AG20443 (cell line): Measurements from ENCODE around the gene OLFM2.
"Not testable (repeated sequence)": the region's sequence is repeated elsewhere in the genome, so short reads cannot be mapped to it uniquely, and the experiment has no call there.

ENCODE experiments used
- DNase-seq: peaks from one replicate; pipeline ENCODE4 v3.0.0; 2012; ENCODE audit warnings: low spot score, mixed read lengths

OLFM2 gene

DNA sequence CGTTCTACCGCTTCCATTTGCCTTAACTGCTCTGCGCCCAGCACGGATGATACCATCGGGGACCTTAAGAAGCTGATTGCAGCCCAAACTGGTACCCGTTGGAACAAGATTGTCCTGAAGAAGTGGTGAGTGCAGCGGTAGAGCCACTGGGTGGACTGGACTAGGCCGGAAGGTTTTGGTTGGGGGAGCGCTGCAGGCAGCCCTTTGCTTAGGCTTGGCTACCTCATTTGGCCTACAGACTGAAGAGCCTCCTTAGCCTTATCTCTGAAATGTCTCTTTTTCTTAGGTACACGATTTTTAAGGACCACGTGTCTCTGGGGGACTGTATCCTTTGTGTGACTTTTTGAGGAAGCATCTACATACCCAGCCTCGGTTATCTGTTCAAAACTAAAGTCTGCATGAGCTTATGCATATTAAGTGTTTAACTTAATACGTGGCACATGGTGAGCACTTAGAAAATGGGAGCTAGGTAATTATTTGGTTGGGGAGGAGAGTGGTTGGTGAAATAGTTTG, 107.7 kb downstream of the OLFM2 start:
- no peak for DNase-seq

DNA sequence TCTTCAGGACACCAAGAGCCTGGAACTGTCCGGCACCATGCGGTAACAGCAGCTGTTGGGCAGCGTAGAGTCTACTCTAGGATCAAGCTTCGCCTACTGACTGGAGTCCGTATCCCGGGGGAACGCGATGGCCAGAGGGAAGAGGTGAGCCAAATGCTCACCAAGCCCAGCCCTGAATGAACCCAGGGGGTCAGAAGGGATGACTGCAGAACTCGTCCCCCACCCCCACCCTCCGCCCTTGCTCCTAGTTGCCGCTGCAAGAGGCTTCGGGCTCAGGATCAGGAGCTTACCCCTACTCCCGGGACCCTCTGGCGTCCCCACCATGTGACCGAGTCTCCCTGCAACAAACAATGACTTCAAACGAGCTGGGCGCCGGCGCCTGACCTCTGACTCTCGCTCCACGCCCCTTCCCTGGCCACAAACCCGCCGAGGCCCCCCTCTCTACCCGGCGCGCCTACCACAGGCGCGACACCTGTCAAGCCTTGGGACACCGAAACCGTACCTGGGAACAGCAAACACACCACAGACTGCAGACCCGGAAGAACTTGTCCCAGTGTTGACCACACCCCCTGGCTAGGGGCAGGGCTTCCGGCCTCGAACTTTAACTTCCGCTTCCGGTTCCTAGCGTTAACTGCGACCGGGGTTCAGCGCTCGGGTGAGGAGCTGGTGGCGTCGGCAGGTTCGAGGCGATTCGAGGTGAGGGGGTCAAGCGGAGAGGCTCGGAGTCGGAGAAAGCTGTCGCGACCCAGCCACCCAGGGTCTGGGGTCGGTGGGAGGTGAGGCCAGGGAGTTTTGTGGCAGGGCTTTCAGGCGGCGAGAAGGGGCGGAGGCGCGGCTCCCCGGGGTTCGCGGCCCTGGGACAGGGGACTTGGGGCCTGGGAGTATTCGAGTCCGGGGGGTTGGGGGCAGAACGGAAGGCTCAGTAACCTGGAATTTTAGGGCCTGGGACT, 108.8 kb downstream of the OLFM2 start, which contains the start of gene UBL5:
TSS of gene UBL5 (plus strand) at position 630 of the 950 bp plus-strand sequence. CDS start 420 bp downstream, outside the sequence.
- DNase-seq, result peak; percentile 92

DNA sequence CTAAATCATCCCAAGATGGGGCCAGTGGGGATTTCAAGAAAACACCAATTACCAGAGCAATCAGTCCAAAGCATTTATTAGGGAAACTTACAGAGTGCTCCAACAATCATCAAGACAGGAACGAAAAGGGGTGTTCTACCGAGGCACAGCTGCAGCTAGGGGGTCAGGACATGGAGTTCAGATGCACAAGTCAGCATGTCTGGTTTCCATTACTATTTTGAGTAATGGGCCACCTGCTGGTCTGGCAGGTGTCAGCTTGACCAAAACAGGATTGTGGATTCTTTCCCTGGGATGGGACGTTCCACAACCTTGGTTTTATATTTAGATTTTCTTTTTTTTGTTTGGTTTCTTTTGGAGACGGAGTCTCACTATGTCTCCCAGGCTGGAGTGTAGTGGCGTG, 112.5 kb downstream of the OLFM2 start:
- no peak for DNase-seq

DNA sequence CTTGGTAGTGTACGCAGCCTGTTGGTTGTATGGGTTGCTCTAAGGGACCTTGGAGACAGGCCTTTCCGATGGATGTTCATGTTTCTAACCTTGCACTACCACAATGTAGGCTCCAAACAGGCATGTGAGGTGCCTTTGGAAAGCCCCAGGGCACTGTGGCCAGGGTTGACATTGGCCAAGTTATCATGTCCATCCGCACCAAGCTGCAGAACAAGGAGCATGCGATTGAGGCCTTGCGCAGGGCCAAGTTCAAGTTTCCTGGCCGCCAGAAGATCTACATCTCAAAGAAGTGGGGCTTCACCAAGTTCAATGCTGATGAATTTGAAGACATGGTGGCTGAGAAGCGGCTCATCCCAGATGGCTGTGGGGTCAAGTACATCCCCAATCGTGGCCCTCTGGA, 116.3 kb downstream of the OLFM2 start:
- not testable (repeated sequence) for DNase-seq

DNA sequence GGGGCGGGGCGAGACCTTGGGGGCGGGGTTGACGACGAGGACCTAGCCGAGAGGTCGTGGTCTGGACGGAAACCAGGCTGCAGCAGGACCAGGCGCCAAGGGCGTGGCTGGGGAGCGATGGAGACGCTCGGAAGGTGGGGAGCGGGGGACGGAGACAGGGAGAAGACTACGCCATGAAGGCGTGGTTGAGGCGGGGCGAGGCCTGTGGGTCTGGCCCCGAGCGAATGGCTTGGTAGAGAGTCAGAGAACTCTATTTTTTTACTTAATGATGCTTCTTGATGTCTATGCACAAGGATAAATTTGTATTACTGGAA, 116.8 kb downstream of the OLFM2 start:
- DNase-seq, result no peak

DNA sequence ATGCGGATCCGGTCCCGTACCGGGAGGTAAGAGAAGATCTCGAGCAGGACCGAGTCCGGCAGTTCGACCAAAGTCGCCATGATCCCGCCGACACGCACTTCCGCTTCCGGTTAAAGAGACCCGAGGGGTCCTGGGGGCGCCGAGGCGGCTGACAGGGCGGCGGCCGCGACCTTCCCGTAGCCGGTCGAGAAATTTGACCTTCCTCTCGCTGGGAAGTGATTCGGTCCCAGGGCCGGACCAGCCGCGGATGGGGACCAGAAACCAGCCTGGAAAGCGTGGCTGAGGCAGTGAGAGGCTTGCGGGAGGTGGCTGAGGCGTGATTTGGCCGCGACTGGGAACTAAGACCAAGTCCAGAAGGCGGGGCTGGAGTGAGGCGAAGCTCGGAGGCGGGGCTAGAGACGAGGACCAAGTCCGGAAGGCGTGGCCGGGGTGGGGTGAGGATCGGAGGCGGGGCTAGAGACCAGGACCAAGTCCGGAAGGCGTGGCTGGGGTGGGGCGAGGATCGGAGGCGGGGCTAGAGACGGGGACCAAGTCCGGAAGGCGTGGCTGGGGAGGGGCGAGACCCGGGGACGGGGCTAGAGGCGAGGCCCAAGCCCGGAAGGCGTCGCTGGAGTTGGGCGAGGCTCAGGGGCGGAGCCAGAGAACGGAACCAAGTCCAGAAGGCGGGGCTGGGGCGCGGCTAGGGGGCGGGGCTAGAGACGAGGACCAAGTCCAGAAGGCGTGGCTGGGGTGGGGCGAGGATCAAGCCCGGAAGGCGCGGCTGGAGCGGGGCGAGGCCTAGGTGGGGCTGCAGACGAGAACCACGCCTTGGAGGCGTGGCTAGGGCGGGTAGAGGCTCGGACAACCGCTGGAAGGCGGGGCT, 117.3 kb downstream of the OLFM2 start, which contains the start of gene FBXL12:
TSS of gene FBXL12 (minus strand) at position 346 of the 862 bp plus-strand sequence. CDS start at position 80, 266 bp downstream.
- DNase-seq, result peak; percentile 96

DNA sequence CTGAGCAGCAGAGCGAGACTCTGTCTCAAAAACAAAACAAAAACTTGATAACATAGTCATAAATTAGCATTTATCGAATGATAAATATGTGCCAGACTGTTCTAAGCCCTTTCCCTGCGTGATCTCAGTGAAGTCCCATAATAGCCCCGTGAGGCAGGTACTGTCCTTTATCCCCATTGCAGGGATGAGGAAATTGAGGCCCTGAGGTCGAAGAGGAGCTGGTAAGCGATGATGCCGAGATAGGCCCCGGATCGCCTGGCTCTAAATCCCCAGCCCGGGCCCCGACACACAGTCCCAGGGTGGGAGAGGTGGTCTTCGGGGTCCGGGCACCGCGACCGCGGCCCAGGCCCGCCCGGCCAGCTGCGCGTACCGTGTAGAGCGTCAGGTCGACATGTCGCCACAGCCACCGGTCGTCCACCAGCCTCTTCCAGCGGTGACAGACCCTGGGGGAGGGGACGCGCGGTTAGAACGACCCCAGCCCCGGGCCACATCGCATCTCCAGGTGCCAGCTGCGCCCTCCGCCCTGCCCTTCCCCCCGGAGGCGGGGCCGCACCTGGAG, 118.1 kb downstream of the OLFM2 start:
- no peak for DNase-seq

DNA sequence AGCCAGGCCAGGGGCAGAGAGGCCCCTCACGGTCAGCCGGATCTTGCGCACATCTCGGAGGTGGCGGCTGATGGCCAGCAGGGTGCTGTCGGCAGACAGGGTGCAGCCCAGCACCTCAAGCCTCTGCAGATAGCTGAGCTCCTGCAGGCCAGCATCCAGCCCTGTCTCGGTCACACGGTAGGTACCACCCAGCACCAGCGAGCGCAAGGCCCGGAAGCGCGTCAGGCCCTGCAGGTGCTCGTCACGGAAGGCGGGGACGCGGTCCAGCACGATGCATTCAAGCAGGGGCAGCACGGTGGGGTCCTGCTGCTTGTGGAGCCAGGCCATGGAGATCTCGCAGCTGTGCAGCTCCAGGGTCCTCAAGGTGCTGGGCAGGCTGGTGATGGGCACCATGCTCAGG, 125.2 kb downstream of the OLFM2 start:
- no peak for DNase-seq

DNA sequence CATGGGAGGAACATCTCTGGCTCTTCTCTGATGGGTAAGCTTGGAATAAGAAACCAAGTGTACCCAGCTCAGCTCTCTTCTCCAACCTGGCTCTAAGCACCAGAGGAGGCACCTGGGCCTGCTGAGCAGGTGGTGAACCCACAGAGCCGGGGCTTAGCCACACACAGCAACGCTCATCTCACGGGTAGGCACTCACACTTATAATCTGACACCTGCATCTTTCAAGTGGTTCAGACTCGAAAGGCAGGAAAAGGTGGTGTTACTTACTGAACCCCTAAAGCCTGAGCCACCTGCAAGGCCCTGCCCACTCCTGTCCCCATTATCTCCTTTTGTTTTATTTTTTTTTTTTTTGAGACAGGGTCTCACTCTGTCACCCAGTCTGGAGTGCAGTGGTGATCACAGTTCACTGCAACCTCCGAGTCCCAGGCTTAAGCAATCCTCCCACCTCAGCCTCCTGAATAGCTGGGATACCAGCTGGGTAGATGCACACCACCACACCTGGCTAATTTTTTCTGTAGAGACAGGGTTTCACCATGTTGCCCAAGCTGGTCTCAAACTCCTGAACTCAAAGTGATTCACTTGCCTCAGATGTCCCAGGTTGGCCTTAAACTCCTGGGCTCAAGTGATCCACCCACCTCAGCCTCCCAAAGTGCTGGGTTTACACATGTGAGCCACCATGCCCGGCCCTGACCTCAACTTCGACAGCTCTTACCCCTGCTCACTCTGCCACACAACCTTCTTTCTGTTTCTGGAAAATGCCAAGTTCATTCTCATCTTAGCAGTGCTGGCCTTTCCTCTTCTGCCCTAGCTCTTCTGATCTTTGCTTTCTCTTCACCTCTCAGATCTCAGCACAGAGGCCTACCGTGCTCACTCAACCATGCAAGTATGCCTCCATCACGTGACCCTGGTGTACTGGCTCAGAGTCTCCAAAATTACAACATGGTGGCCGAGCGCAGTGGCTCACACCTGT, 127.2 kb downstream of the OLFM2 start:
- no peak for DNase-seq

DNA sequence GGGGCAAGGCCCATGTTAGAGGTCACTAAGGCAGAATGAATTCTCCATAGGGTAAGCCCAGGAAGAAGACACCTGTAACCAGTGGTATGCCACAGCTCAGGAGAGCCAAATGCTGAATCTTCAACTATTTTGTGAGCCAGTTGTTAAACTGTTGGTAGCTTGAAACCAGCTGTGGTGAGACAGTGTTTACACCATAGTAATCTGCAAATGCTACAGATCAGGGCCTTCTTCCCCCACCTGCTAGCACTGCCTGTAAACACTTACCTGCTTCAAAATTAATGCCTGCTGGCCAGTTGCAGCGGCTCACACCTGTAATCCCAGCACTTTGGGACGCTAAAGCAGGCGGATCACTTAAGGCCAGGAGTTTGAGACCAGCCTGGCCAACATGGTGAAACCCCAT, 129.5 kb downstream of the OLFM2 start:
- no peak for DNase-seq
